Measurements from ENCODE around the gene SRGAP2.
"Not testable (repeated sequence)": the region's sequence is repeated elsewhere in the genome, so short reads cannot be mapped to it uniquely, and the experiment has no call there.

The SRGAP2 gene

DNA sequence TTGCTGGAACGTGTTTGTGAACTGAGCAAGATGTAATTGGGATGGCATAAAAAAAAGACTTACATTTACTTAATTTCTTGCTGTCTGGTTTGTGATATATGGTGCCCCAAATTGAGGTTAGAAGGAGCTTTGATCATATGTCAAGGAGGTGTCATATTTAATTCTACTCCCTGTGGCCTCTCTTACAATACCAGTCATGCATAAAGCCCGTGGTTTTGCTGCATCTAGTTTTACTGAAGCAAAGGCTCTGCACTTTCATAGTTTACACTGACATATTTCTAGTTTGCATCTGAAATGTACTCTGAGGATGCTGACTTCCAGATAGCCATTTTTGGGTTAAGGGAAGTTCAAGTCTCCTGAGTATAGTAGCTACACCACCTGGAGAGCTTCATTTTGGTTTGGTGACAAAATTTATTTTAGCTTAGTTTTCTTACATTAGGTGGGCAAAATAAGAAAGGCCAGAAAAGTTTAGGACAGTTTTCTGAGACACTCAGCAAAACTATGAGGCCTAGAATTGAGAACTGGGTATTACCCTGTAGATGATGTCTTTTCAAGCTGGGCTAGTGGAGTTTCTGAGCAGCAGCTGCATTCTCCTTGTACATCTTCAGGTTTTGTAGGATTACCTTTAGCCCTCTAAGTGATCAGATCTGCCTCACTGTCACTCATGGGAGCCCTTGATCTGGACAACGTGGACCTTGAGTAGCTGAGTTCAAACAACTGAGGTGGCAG is 47.8 kb downstream of the SRGAP2 start:
- DNase-seq (ENCODE audit: low read depth, low spot score) = not testable (repeated sequence)

DNA sequence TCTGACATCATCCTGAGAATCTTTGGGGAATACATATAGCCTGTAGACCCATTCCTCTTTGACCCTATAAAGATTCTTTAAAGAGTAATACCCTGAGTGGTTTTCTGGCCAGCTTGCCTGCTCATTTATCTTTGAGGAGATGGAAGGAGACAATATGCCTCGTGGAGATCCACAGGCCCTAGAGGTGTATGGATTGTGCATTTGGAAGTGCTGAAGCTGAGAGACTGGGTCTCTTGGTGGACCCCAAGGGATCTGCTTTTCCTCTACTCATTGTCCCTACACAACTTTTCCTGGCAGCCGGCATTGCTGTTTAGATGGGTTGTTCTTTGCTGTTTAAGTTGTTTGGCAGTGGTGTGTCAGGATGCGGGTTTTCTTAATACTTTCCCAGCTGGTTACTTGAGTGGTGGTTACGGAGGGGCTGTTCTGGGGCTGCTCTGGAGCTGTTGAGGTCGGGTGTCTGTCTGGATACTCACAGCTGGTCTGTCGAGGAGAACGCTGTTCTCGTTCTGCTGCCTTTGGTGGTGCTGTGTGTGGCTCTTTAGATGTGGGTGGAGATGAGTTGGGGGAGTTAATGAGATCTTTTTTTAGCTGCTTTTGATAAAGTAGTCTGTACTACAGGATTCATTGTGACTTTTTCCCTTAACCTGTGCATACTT is 49.5 kb downstream of the SRGAP2 start:
- DNase-seq (ENCODE audit: low read depth, low spot score) = not testable (repeated sequence)
